ENCODE data around the gene RAB6B. TPM values are rescaled to one million over a fixed set of nuclear protein-coding genes. Genes with fewer than 3 reads are reported as not detected.

RAB6B gene
- total RNA-seq = 0.22 and 0.37 TPM in 2 replicates

GRCh38 chr3:133895208-133896001, at the start of gene RAB6B:
Gene RAB6B, minus strand, starts transcription at chr3:133895882. Its CDS starts 416 bp downstream, at chr3:133895466.

GRCh38 chr3:133805702-133806475, 89.8 kb downstream of the RAB6B start, which contains the start of gene SRPRB:
Gene SRPRB, plus strand, starts transcription at chr3:133805815. Its CDS starts 34 bp downstream, at chr3:133805849.

Other genes with a start within 250 kb of the RAB6B start
- gene TOPBP1, start 233.9 kb downstream of the RAB6B start, total RNA-seq = 25.0 and 51.5 TPM in 2 replicates
- under 0.01 TPM in 2 replicates for gene TF, start 149.5 kb downstream of the RAB6B start, total RNA-seq
- 79.5 and 89.3 TPM in 2 replicates for gene SRPRB, start 90.1 kb downstream of the RAB6B start, total RNA-seq
- under 0.01 TPM in 1 of 2 replicates, not detected in the other for gene SLCO2A1, start 134.0 kb upstream of the RAB6B start, total RNA-seq